ENCODE data around the gene MAPKAPK5.
"Not testable (repeated sequence)": the region's sequence is repeated elsewhere in the genome, so short reads cannot be mapped to it uniquely, and the experiment has no call there.

The MAPKAPK5 gene

GRCh38 chr12:111841750-111842555, at the start of gene MAPKAPK5:
Gene MAPKAPK5, plus strand, starts transcription at chr12:111842228. Its CDS starts 506 bp downstream, at chr12:111842734.
- DNase-seq = peak; percentile 79

- no peak for DNase-seq
Observed at GRCh38 chr12:111792856-111793235, 49.2 kb upstream of the MAPKAPK5 start.

- DNase-seq = peak; percentile 65
Observed at GRCh38 chr12:111798182-111798581, 43.8 kb upstream of the MAPKAPK5 start.

- no peak for DNase-seq
Observed at GRCh38 chr12:111799758-111800157, 42.3 kb upstream of the MAPKAPK5 start.

GRCh38 chr12:111803038-111803626, 38.9 kb upstream of the MAPKAPK5 start:
- no peak for DNase-seq

GRCh38 chr12:111803851-111804250, 38.2 kb upstream of the MAPKAPK5 start:
- no peak for DNase-seq

- no peak for DNase-seq
Observed at GRCh38 chr12:111806304-111806703, 35.7 kb upstream of the MAPKAPK5 start.

GRCh38 chr12:111807232-111807631, 34.8 kb upstream of the MAPKAPK5 start:
- DNase-seq = no peak

- DNase-seq = peak; percentile 80
Observed at GRCh38 chr12:111812881-111813741, 28.9 kb upstream of the MAPKAPK5 start.

- DNase-seq = no peak
Observed at GRCh38 chr12:111816065-111816615, 25.9 kb upstream of the MAPKAPK5 start.

GRCh38 chr12:111816898-111817297, 25.1 kb upstream of the MAPKAPK5 start:
- DNase-seq = not testable (repeated sequence)

GRCh38 chr12:111818340-111818739, 23.7 kb upstream of the MAPKAPK5 start:
- DNase-seq = no peak

- no peak for DNase-seq
Observed at GRCh38 chr12:111819191-111820158, 22.6 kb upstream of the MAPKAPK5 start.

GRCh38 chr12:111820828-111821227, 21.2 kb upstream of the MAPKAPK5 start:
- DNase-seq = not testable (repeated sequence)

GRCh38 chr12:111822886-111823285, 19.1 kb upstream of the MAPKAPK5 start:
- DNase-seq = no peak

- no peak for DNase-seq
Observed at GRCh38 chr12:111823891-111824290, 18.1 kb upstream of the MAPKAPK5 start.

- not testable (repeated sequence) for DNase-seq
Observed at GRCh38 chr12:111824312-111824711, 17.7 kb upstream of the MAPKAPK5 start.

- no peak for DNase-seq
Observed at GRCh38 chr12:111825509-111825908, 16.5 kb upstream of the MAPKAPK5 start.

- no peak for DNase-seq
Observed at GRCh38 chr12:111826316-111826715, 15.7 kb upstream of the MAPKAPK5 start.

GRCh38 chr12:111826992-111827391, 15.0 kb upstream of the MAPKAPK5 start:
- DNase-seq = no peak

- no peak for DNase-seq
Observed at GRCh38 chr12:111827907-111828306, 14.1 kb upstream of the MAPKAPK5 start.
